Activated CD4-positive, alpha-beta T cell treated with anti-CD3 and anti-CD28 coated beads, Interleukin-2, amount 50 U/mL, for 48 hours (primary cell): ENCODE results near the gene FZD2.
A peak's percentile ranks its signal among the peaks of the same experiment; 100 is the strongest.
"Not testable (repeated sequence)": the region's sequence is repeated elsewhere in the genome, so short reads cannot be mapped to it uniquely, and the experiment has no call there.

Source experiments
- DNase-seq, 2 experiments: peaks; one replicate each; pipeline ENCODE4 v3.0.0-alpha.2; 2020

The FZD2 gene

DNA sequence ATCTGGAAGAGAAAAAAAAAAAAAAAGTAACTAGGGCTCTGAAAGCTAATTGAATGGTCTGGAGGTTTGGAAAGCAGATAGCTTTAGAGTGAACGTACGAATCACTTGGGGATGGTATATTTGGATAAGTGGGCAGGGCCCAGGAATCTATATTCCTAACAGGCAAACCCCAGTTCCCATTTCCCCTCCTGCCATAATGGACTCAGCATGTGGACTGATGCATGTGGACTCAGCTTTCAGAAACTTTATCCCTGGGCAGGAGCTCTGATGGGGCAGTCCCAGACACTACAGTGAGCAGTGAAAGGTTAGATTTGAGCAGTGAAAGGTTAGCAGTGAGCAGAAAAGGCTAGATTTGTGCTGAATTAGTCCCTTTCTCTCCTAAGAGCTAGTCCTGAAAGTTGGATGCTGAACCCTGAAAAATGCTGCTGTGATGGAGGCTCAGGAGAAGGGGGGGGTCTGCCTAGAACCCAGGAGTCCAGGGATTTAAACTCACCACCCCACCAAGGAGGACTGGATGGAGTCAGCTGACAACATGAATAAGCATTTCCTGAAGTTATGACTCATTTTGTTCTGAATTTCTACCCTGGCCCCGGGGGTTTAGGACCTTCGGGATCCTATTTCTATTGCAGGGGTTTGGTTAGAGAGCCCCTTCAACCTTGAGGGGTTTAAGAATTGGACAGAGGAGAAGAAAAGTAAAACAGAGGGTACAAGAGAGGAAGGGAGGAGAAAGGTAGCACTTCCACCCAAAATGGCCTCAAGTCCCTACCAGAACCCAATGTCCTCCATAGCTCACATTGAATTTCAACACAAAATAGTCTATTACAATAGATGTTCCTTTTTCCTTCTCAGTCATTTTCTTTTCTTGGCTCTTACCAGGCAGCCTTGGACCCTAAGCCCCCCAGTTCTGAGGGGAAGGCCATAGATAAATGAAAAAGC is 10.3 kb upstream of the FZD2 start:
- DNase-seq, result no peak

- DNase-seq, result no peak
These were observed 9.5 kb upstream of the FZD2 start for GRCh38 chr17:44547625-44548267.

- no peak for DNase-seq
These were observed 8.7 kb upstream of the FZD2 start for GRCh38 chr17:44548376-44549230.

GRCh38 chr17:44549686-44550085 is 7.6 kb upstream of the FZD2 start:
- no peak for DNase-seq

DNA sequence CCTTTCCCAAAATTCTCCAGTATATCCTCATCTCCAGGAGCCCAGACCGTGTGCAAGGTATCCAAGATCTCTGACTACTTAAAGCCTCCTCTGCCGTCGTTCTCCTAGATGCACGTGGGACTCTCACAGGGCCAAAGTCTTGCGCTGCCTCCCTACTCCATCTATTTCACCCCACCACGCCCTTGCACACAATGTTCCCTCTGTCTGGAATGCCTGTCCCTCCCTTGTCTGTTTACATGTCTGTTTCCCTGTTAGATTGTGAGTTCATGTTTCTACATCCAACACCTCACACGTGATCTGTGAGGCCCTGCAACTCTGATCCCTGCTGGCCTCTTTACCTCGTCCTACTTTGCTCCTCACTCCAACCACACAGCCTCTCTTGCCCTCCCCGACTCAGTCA is 4.9 kb upstream of the FZD2 start:
- no peak for DNase-seq

DNA sequence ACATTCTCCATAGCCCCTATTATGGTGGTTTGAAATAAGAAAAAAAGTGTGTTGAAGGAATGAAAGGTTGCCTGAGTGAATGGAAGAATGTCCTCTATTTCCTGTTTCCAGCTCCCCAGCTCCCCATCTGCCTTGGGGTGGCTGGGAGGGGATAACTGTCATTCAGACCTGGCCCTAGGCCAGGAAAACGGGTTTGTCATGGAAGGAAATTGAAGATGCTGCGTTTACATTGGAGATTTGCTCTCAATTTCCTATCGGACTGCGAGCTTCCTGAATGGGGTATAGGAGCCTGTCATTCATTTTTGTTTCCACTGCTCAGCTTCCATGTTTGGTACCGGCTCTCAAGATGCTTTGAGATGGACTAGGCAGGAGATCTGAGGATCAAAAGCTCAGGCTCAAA is 2.2 kb upstream of the FZD2 start:
- DNase-seq, result no peak

- DNase-seq, result no peak
These were observed 985 bp upstream of the FZD2 start for GRCh38 chr17:44556166-44556831.

GRCh38 chr17:44557651-44558285 is 484 bp downstream of the FZD2 start:
- DNase-seq, result peak; percentile 41 to 51

DNA sequence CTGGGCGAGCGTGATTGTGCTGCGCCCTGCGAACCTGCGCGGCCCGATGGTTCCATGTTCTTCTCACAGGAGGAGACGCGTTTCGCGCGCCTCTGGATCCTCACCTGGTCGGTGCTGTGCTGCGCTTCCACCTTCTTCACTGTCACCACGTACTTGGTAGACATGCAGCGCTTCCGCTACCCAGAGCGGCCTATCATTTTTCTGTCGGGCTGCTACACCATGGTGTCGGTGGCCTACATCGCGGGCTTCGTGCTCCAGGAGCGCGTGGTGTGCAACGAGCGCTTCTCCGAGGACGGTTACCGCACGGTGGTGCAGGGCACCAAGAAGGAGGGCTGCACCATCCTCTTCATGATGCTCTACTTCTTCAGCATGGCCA is 1.0 kb downstream of the FZD2 start:
- no peak for DNase-seq

DNA sequence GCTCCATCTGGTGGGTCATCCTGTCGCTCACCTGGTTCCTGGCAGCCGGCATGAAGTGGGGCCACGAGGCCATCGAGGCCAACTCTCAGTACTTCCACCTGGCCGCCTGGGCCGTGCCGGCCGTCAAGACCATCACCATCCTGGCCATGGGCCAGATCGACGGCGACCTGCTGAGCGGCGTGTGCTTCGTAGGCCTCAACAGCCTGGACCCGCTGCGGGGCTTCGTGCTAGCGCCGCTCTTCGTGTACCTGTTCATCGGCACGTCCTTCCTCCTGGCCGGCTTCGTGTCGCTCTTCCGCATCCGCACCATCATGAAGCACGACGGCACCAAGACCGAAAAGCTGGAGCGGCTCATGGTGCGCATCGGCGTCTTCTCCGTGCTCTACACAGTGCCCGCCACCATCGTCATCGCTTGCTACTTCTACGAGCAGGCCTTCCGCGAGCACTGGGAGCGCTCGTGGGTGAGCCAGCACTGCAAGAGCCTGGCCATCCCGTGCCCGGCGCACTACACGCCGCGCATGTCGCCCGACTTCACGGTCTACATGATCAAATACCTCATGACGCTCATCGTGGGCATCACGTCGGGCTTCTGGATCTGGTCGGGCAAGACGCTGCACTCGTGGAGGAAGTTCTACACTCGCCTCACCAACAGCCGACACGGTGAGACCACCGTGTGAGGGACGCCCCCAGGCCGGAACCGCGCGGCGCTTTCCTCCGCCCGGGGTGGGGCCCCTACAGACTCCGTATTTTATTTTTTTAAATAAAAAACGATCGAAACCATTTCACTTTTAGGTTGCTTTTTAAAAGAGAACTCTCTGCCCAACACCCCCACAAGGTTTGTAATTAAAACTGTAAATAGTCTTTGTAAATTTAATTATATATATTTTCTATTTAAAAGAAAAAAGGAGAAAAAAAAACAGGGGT is 1.7 kb downstream of the FZD2 start:
- DNase-seq, result no peak

DNA sequence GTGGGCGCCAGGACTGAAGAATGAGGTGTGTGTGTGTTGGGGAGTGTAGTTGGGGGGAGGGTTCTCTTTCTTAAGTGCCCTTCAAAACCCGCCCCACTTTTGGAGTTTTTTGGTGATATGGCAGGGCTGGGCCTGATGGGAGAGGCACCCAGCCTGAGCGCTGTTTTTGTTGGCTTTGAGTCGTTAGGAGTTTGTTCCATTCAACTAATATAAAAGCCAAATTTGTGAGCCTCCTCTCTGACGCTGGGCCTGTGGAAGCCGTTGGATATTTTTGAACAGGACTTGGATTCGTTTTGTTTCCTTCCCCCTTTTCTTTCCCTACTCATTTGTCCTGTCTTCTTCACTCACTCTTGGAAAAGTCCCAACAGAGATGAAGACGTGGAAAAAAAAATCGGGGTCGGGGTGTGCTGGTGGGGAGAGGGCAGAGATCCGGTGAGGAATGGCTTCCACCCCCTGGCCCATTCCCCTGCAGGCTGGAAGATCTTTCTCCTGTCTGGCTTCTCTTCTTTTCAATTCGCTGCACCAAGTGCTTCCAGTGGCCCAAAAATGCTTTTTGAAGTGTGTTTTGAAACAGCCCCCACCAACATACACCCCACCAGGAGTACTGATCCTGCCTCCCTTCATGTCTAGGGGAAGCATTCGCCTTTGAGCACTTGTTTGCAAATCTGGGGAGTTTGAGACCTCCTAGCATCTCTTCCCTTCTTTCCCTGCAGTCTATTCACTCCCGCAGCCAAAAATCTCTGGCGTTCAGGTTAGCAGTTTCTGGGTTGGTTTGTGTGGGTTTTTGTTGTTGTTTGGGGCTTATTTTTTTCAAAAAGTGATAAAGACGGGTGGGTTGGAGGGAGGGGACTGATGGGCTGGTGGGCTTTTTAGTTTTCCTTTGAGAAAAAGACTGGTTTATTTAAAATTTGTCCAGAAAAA is 2.6 kb downstream of the FZD2 start:
- DNase-seq, result no peak

DNA sequence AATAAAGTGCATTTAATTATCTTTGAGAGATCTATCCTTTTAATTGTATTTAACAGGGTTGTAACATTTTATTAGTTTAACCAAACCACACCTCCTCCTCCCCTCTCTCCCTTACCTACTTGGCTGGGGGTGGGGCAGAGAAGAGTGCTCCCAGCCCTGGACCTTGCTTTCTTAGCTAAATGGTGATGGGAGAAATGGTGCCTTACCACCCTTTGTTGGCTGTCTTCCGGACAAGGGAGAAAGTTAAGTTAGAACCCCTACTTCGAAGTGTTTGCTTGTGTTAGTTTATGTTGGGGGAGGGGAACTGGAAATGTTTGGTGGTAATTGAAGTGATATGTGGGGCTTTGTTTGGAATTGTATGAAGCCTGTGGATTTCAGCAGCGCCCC is 3.9 kb downstream of the FZD2 start:
- DNase-seq, result no peak

GRCh38 chr17:44564429-44564828 is 7.1 kb downstream of the FZD2 start:
- no peak for DNase-seq

- DNase-seq, result no peak
These were observed 8.7 kb downstream of the FZD2 start for GRCh38 chr17:44565866-44566443.

DNA sequence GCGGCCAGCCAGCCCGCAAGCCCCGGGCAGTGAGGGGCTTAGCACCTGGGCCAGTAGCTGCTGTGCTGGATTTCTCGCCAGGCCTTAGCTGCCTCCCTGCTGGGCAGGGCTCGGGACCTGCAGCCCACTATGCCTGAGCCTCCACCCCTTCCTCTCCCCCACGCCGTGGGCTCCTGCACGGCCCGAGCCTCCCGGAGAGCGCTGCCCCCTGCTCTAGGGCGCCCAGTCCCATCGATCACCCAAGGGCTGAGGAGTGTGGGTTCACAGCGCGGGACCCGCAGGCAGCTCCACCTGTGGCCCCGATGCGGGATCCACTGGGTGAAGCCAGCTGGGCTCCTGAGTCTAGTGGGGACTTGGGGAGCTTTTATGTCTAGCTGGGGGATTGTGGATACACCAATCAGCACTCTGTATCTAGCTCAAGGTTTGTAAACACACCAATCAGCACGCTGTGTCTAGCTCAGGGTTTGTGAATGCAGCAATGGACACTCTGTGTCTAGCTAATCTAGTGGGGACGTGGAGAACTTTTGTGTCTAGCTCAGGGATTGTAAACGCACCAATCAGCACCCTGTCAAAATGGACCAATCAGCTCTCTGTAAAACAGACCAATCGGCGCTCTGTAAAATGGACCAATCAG is 11.1 kb downstream of the FZD2 start:
- DNase-seq, result not testable (repeated sequence)

- DNase-seq, result peak in 1 of 2 experiments; percentile 16
These were observed 11.9 kb downstream of the FZD2 start for GRCh38 chr17:44568945-44569858.

DNA sequence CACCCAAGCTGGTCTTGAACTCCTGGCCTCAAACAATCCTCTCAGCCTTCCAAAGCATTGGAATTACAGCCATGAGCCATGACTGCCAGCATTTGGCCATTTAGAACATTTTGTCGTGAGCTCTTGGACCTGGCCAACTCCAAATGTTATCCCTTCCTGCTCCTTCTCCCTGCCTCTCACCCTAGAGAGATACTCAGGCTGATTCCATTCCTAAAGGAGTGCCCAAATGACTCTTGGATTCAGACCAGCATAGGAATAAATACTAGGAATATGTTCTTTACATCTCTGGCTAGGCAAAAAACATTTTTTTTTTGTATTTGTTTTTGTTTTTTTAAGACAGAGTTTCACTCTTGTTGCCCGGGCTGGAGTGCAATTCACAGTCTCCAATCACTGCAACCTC is 15.5 kb downstream of the FZD2 start:
- DNase-seq, result no peak

DNA sequence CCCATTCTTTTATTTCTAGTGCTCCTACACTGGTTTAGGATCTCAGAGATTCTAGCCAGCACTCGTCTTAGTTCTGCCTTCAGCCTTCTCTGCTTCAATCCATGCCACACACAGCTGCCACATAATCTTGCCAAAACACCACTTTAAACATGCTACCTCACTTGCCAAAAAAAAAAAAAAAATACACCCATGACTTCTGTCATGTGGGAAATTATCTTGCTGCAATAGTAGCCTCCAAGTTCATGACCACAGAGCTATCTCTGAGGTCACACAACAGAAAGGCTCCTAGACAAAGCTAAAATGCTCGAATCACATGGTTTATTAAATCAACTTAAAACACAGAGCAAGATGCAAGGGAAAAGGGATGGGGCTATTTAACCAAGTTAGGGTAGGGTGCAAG is 18.1 kb downstream of the FZD2 start:
- DNase-seq, result no peak
